Small intestine (tissue), 7 donors: ENCODE data around the gene MLANA. TPM values are rescaled to one million over a fixed set of nuclear protein-coding genes. Genes with fewer than 3 reads are reported as not detected.

Source experiments
- DNase-seq, 2 donors: peaks; one replicate each; pipeline versions ENCODE4 v3.0.0 to v3.0.0-alpha.2; 2013
- FAIRE-seq: peaks from 2 replicates; lab custom pipeline; 2012; peaks lifted over from hg19 to GRCh38; lab: Jason Lieb, UNC
- H3K27ac ChIP-seq, 3 donors: one replicate each; pipeline ENCODE4 v1.5.1; 2013; ENCODE audit warnings: low read length in 2 of 3, mild to moderate bottlenecking in 2 of 3, control low read depth in 1 of 3, inconsistent platforms in 1 of 3, low read depth in 1 of 3, moderate library complexity in 1 of 3
- H3K27me3 ChIP-seq, 3 donors: one replicate each; pipeline ENCODE4 v1.6.1; 2013; ENCODE audit warnings: low read length in 3 of 3, inconsistent platforms in 1 of 3; ENCODE audit not compliant: control insufficient read depth in 3 of 3, insufficient read depth in 3 of 3
- H3K36me3 ChIP-seq, 3 donors: one replicate each; pipeline ENCODE4 v1.6.1; 2013; ENCODE audit warnings: low read length in 3 of 3, inconsistent platforms in 1 of 3, low read depth in 1 of 3, mild to moderate bottlenecking in 1 of 3, moderate library complexity in 1 of 3; ENCODE audit not compliant: control insufficient read depth in 3 of 3, insufficient read depth in 2 of 3
- H3K4me1 ChIP-seq, 3 donors: one replicate each; pipeline ENCODE4 v1.6.1; 2013; ENCODE audit warnings: low read length in 2 of 3, inconsistent platforms in 1 of 3, low read depth in 1 of 3, mild to moderate bottlenecking in 1 of 3, moderate library complexity in 1 of 3; ENCODE audit not compliant: control insufficient read depth in 3 of 3, insufficient read depth in 2 of 3
- H3K4me3 ChIP-seq, 3 donors: one replicate each; pipeline ENCODE4 v1.5.1; 2013; ENCODE audit warnings: low read length in 3 of 3, control low read depth in 1 of 3, inconsistent platforms in 1 of 3, low read depth in 1 of 3, mild to moderate bottlenecking in 1 of 3, moderate library complexity in 1 of 3
- H3K9me3 ChIP-seq, 2 donors: one replicate each; pipeline ENCODE4 v1.6.1; 2013; ENCODE audit warnings: low read depth in 1 of 2, low read length in 1 of 2; ENCODE audit not compliant: control insufficient read depth in 2 of 2, insufficient read depth in 1 of 2
- WGBS, 3 donors: extraction: QIAGEN DNeasy Blood & Tissue Kit; methylation state at CpG; one replicate each; pipeline ENCODE4 v1.1.7; 2013; 5-methylcytosine and 5-hydroxymethylcytosine counted together
- polyA plus RNA-seq, 4 donors: library from polyadenylated mRNA; stranded (reverse) in 3 of 4; unstranded in 1 of 4; fragments of 200-250 nt in 3 of 4; fragments of 120-200 nt in 1 of 4; gene quantifications; one replicate each; pipeline versions ENCODE4 v1.2.1 to v1.2.3, GENCODE V29; 2013
- donor health status: healthy with polysubstance abuse.
- donor health status: control.
- donor health status: control.
- donor health status: Bipolar disorder and iron deficiency.
- donor health status: healthy.

The MLANA gene
- polyA plus RNA-seq, 4 donors = 0.58 TPM; not detected in 3

DNA sequence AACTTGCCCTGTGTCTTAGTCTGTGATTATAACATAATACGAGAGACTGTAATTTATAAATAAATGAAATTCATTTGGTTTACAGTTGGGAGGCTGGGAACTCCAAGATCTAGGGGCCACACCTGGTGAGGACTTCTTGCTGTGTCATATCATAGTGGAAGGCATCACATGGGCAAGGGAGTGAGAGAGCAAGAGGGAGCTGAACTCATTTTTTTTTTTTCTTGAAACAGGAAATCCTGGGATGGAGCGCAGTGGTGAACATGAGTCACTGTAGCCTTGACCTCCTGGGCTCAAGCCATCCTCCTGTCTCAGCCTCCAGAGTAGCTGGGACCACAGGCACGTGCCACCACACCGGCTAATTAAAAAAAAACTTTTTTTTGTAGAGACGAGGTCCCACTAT is 7.2 kb downstream of the MLANA start:
- Histone ChIP-seq H3K4me1 (no peaks in the 10 kb centered on the region), H3K27ac (no peak overlapping the region), H3K9me3 (no peaks in the 10 kb centered on the region), H3K27me3 (no peaks in the 10 kb centered on the region), H3K4me3 (no peak overlapping the region), H3K36me3 (peaks cover 0 to 6% (median 2%) of the 10 kb centered on the region in 3 donors)
- FAIRE-seq = no peak
- no peak for DNase-seq
- WGBS, 3 donors = 94 to 98% (median 97%) methylated on average over 5 of the region's 5 CpGs

DNA sequence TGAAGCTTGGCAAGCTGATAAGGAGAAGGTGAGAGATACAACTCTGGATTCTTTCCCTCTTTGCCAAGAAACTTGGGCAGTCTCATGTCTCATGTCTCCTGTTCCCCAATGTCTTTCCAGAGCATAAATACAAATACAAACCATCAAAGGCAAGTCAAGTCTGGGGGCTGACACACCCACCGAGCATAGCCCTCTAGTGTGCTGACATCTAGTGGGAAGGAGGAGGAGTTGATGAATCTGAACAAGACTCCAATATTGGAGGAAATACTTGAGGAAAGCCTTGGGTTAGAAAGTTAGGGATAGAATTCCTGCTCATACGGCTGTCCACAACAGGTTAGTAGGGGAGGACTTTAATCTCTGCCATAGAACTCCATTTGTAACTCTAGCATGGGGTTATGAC is 8.6 kb downstream of the MLANA start:
- Histone ChIP-seq H3K4me3 (no peak overlapping the region), H3K36me3 (peaks cover 0 to 6% (median 2%) of the 10 kb centered on the region in 3 donors), H3K4me1 (no peaks in the 10 kb centered on the region), H3K27ac (no peak overlapping the region), H3K27me3 (no peaks in the 10 kb centered on the region), H3K9me3 (no peaks in the 10 kb centered on the region)
- WGBS, 3 donors = 76 to 91% (median 87%) methylated on average over 2 of the region's 2 CpGs
- no peak for FAIRE-seq
- DNase-seq = no peak

GRCh38 chr9:5900622-5901021 is 9.9 kb downstream of the MLANA start:
- H3K27ac ChIP-seq = no peak overlapping the region
- no peaks in the 10 kb centered on the region for H3K9me3 ChIP-seq
- H3K4me1 ChIP-seq = no peaks in the 10 kb centered on the region
- peaks cover 0 to 11% (median 2%) of the 10 kb centered on the region in 3 donors for H3K36me3 ChIP-seq
- FAIRE-seq (no peak), DNase-seq (no peak)
- no peak overlapping the region for H3K4me3 ChIP-seq
- H3K27me3 ChIP-seq = no peaks in the 10 kb centered on the region

GRCh38 chr9:5902377-5902776 is 11.7 kb downstream of the MLANA start:
- Histone ChIP-seq H3K4me1 (no peaks in the 10 kb centered on the region), H3K36me3 (peaks cover 0 to 7% (median 2%) of the 10 kb centered on the region in 3 donors), H3K27ac (no peak overlapping the region), H3K9me3 (no peaks in the 10 kb centered on the region), H3K4me3 (no peak overlapping the region), H3K27me3 (no peaks in the 10 kb centered on the region)
- FAIRE-seq = no peak
- no peak for DNase-seq

DNA sequence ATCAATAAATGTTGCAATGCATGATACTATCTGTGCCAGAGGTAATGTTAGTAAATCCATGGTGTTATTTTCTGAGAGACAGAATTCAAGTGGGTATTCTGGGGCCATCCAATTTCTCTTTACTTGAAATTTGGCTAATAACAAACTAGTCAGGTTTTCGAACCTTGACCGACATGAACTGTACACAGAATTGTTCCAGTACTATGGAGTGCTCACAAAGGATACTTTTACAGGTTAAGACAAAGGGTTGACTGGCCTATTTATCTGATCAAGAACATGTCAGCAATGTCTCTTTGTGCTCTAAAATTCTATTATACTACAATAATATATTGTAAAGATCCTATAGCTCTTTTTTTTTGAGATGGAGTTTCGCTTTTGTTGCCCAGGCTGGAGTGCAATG is 18.2 kb downstream of the MLANA start:
- 96 to 100% (median 97%) methylated on average over 3 of the region's 3 CpGs for WGBS, 3 donors
- Histone ChIP-seq H3K4me3 (no peak overlapping the region), H3K27me3 (no peaks in the 10 kb centered on the region), H3K36me3 (peaks cover 0 to 9% (median 4%) of the 10 kb centered on the region in 3 donors), H3K9me3 (no peaks in the 10 kb centered on the region), H3K4me1 (no peaks in the 10 kb centered on the region), H3K27ac (no peak overlapping the region)
- FAIRE-seq (no peak), DNase-seq (no peak)

DNA sequence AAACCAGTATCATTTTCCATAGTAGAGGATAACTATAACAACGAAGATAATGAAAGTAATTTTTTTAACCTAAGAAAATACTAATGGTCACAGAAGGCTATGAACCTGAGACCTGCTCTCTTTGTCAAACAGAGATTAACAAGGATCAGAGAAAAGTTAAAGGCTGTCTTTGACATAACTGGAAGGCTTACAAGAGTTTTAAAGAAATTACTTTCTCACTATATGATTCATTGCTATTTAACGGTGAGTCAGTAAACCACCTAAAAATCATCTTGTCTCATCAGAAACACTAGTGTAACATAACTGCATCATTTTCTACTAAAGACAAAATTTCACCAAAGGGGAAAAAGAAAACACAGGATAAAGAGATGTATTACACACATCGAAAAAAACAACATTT is 19.3 kb downstream of the MLANA start:
- Histone ChIP-seq H3K4me3 (no peak overlapping the region), H3K9me3 (no peaks in the 10 kb centered on the region), H3K27me3 (no peaks in the 10 kb centered on the region), H3K4me1 (no peaks in the 10 kb centered on the region), H3K27ac (no peak overlapping the region), H3K36me3 (peaks cover 0 to 4% (median 2%) of the 10 kb centered on the region in 3 donors)
- 79 to 89% (median 84%) methylated on average over 3 of the region's 3 CpGs for WGBS, 3 donors
- FAIRE-seq (no peak), DNase-seq (no peak)

- H3K36me3 ChIP-seq = peaks cover 0 to 4% (median 2%) of the 10 kb centered on the region in 3 donors
- no peak for FAIRE-seq
- H3K9me3 ChIP-seq = no peaks in the 10 kb centered on the region
- no peak for DNase-seq
- no peaks in the 10 kb centered on the region for H3K27me3 ChIP-seq
- H3K27ac ChIP-seq = no peak overlapping the region
- WGBS, 3 donors = 54 to 75% (median 63%) methylated on average over 1 of the region's 1 CpG
- no peak overlapping the region for H3K4me3 ChIP-seq
- H3K4me1 ChIP-seq = no peaks in the 10 kb centered on the region
Observed at GRCh38 chr9:5910413-5911057, 19.8 kb downstream of the MLANA start.

DNA sequence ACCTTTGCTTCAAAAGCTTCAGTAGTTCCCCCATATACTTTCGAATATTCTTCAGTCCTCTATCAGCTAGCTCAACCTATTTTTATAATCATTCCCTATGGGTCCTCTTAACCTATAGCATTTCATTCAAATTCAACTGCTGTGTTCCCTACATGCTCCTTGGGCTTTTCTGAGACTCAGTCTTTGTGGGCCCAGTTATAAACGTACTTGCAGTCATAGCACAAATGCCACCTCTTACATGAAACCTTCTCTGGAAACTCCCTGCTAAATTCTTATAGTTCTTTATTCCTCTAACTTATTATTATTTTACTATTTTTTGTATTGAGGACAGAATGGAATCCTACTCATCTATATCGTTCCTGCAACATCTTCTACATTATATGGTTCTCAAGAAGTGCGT is 24.7 kb downstream of the MLANA start:
- no peak for FAIRE-seq
- WGBS, 3 donors = 76 to 96% (median 91%) methylated on average over 4 of the region's 4 CpGs

DNA sequence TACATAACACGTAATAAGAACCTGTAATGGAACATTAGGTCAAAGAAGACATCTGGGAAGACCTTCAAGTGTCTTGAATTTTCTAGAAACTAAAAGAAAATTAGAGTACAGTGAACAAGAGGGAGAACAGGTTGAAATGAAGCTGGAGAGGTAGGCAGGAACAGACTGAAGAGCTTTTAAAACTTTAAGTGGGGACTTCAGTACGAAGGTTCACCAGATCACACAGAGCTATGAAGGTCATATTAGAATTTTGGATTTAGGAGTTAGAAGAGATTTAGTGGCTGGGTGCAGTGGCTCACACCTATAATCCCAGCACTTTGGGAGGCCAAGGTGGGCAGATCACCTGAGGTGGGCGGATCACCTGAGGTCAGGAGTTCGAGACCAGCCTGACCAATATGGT is 26.6 kb downstream of the MLANA start:
- no peak overlapping the region for H3K4me3 ChIP-seq
- WGBS, 3 donors = 96 to 100% (median 97%) methylated on average over 4 of the region's 4 CpGs
- no peak overlapping the region for H3K27ac ChIP-seq
- H3K4me1 ChIP-seq = no peaks in the 10 kb centered on the region
- peaks cover 5 to 10% (median 6%) of the 10 kb centered on the region in 3 donors for H3K36me3 ChIP-seq
- no peaks in the 10 kb centered on the region for H3K9me3 ChIP-seq
- FAIRE-seq = no peak
- H3K27me3 ChIP-seq = no peaks in the 10 kb centered on the region
- no peak for DNase-seq

More for the DNA sequence above, 24.7 kb downstream of the MLANA start:
- Histone ChIP-seq H3K4me3 (no peak overlapping the region), H3K27me3 (no peaks in the 10 kb centered on the region), H3K9me3 (no peaks in the 10 kb centered on the region), H3K36me3 (peaks cover 1 to 4% (median 3%) of the 10 kb centered on the region in 3 donors), H3K4me1 (no peaks in the 10 kb centered on the region), H3K27ac (no peak overlapping the region)
- DNase-seq = no peak
